Hepatocyte (in vitro differentiated cells): ENCODE results near the gene MTHFD1L. TPM values are rescaled to one million over a fixed set of nuclear protein-coding genes. Genes with fewer than 3 reads are reported as not detected.

Experiments
- DNase-seq: peaks from one replicate; pipeline ENCODE4 v3.0.0-alpha.2; 2016; ENCODE audit warnings: low spot score
- H2AFZ ChIP-seq: fragments of 200-600 bp; sonication (generic); 2 replicates; pipeline ENCODE4 v1.6.0; 2016; ENCODE audit warnings: antibody characterized with exemption, mild to moderate bottlenecking
- H3K27ac ChIP-seq: fragments of 200-600 bp; sonication (generic); 2 replicates; pipeline ENCODE4 v1.5.1; 2016; ENCODE audit warnings: mild to moderate bottlenecking
- H3K27me3 ChIP-seq: fragments of 200-600 bp; sonication (generic); 2 replicates; pipeline ENCODE4 v1.6.1; 2016
- H3K36me3 ChIP-seq: fragments of 200-600 bp; sonication (generic); replicated peaks from 2 replicates; pipeline ENCODE4 v1.5.1; 2016; ENCODE audit warnings: low read depth; ENCODE audit not compliant: insufficient read depth
- H3K4me1 ChIP-seq: fragments of 200-600 bp; sonication (generic); 2 replicates; pipeline ENCODE4 v1.5.1; 2016; ENCODE audit warnings: mild to moderate bottlenecking, moderate library complexity; ENCODE audit not compliant: insufficient read depth
- H3K4me2 ChIP-seq: fragments of 200-600 bp; sonication (generic); 2 replicates; pipeline ENCODE4 v1.6.0; 2016
- H3K4me3 ChIP-seq: fragments of 200-600 bp; sonication (generic); 2 replicates; pipeline ENCODE4 v1.5.1; 2016; ENCODE audit warnings: mild to moderate bottlenecking
- H3K79me2 ChIP-seq: fragments of 200-600 bp; sonication (generic); 2 replicates; pipeline ENCODE4 v1.6.0; 2017; ENCODE audit warnings: mild to moderate bottlenecking
- H3K9me2 ChIP-seq: fragments of 200-600 bp; sonication (generic); replicated peaks from 2 replicates; pipeline ENCODE4 v1.6.0; 2017; ENCODE audit warnings: mild to moderate bottlenecking; ENCODE audit not compliant: insufficient read depth
- H3K9me3 ChIP-seq: fragments of 200-600 bp; sonication (generic); 2 replicates; pipeline ENCODE4 v1.5.1; 2016; ENCODE audit warnings: low read depth, mild to moderate bottlenecking
- H4K20me1 ChIP-seq: fragments of 200-600 bp; sonication (generic); 2 replicates; pipeline ENCODE4 v1.6.0; 2016; ENCODE audit warnings: mild to moderate bottlenecking; ENCODE audit not compliant: insufficient read depth, poor library complexity, severe bottlenecking
- EZH2 ChIP-seq: fragments of 200-600 bp; sonication (generic); IDR thresholded peaks from 2 replicates; pipeline ENCODE4 v1.6.1; 2016; ENCODE audit warnings: antibody characterized with exemption, mild to moderate bottlenecking, borderline replicate concordance
- EZH2phosphoT487 ChIP-seq: fragments of 200-600 bp; sonication (generic); IDR thresholded peaks from one replicate; pipeline ENCODE4 v1.6.1; 2018; ENCODE audit warnings: antibody characterized with exemption, mild to moderate bottlenecking, low read depth, moderate library complexity; ENCODE audit not compliant: unreplicated experiment, severe bottlenecking
- WGBS: methylation state at CpG from one replicate; pipeline ENCODE4 v1.1.6; 2016; ENCODE audit warnings: low lambda C conversion rate; ENCODE audit errors: missing lambda C conversion rate; 5-methylcytosine and 5-hydroxymethylcytosine counted together
- polyA plus RNA-seq: library from polyadenylated mRNA; unstranded; fragments of >200 nt; fragmentation: Nextera tagmentation; extraction: Ambion mirVana; gene quantifications from 2 replicates; pipeline ENCODE4 v1.2.1, GENCODE V29; 2016
- total RNA-seq: library from RNA; depleted of rRNA; stranded (reverse); fragments of >200 nt; gene quantifications from 2 replicates; pipeline ENCODE4 v1.2.3, GENCODE V29; 2014
- TF ChIP-seq, protein P1 (sequence below): fragments of 200-600 bp; sonication (generic); IDR thresholded peaks from 2 replicates; pipeline ENCODE4 v1.5.1; 2016; ENCODE audit warnings: antibody characterized with exemption, mild to moderate bottlenecking; ENCODE audit not compliant: poor library complexity

MTHFD1L gene
- total and polyA plus RNA-seq, 2 experiments from 2014 or later = 28.4 to 30.8 TPM

DNA sequence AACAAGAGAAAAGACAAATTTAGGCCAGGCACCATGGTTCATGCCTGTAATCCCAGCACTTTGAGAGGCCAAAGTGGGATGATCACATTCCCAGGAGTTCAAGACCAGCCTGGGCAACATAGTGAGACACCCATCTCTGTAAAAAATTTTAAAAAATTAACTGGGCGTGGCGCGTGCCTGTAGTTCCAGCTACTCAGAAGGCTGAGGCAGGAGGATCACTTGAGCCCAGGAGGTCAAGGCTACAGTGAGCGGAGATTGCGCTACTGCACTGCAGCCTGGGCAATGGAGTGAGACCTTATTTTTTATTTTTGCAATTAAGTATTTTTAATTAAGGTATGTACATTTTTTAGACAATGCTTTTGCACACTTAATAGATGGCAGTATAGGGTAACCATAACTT is 3.3 kb downstream of the MTHFD1L start:
- Histone ChIP-seq H3K4me1 (peaks cover 12% of the 10 kb centered on the region), H3K9me2 (no peaks in the 10 kb centered on the region), H3K36me3 (no peaks in the 10 kb centered on the region), H3K27ac (no peak overlapping the region), H3K9me3 (no peaks in the 10 kb centered on the region), H3K4me3 (no peak overlapping the region), H2AFZ (no peak overlapping the region), H3K27me3 (no peaks in the 10 kb centered on the region), H4K20me1 (no peaks in the 10 kb centered on the region), H3K79me2 (peaks cover 67% of the 10 kb centered on the region), H3K4me2 (no peak overlapping the region)
- WGBS = 98% methylated on average over 5 of the region's 5 CpGs
- TF ChIP-seq, protein P1, sequence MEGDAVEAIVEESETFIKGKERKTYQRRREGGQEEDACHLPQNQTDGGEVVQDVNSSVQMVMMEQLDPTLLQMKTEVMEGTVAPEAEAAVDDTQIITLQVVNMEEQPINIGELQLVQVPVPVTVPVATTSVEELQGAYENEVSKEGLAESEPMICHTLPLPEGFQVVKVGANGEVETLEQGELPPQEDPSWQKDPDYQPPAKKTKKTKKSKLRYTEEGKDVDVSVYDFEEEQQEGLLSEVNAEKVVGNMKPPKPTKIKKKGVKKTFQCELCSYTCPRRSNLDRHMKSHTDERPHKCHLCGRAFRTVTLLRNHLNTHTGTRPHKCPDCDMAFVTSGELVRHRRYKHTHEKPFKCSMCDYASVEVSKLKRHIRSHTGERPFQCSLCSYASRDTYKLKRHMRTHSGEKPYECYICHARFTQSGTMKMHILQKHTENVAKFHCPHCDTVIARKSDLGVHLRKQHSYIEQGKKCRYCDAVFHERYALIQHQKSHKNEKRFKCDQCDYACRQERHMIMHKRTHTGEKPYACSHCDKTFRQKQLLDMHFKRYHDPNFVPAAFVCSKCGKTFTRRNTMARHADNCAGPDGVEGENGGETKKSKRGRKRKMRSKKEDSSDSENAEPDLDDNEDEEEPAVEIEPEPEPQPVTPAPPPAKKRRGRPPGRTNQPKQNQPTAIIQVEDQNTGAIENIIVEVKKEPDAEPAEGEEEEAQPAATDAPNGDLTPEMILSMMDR = no peak
- TF ChIP-seq EZH2phosphoT487 (no peak), EZH2 (no peak)
- no peak for DNase-seq

DNA sequence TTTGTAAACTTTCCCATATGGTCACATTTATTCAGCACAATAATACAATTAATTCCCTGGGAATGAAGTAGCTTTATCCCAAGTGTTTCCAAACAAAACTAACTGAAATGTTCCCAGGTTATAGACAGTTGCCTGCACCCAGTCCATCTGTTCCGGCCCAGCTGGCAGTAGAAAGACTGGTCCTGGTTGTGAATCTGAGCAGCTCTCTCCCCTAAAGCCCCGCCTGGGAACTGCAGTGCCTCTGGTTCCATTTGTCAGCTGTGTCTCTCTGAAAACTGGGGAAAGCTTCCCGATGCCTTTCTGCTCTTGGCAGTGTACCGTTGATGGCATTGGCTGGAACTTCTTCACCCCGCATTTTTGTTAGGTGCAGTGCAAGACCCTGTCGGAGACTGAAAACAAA is 8.7 kb downstream of the MTHFD1L start:
- H3K4me3 ChIP-seq = no peak overlapping the region
- no peak overlapping the region for H3K4me2 ChIP-seq
- WGBS = 71% methylated on average over 6 of the region's 6 CpGs
- DNase-seq = no peak
- no peaks in the 10 kb centered on the region for H4K20me1 ChIP-seq
- H3K27me3 ChIP-seq = no peaks in the 10 kb centered on the region
- TF ChIP-seq, protein P1 = no peak
- no peak for TF ChIP-seq EZH2
- H3K4me1 ChIP-seq = peaks cover 15% of the 10 kb centered on the region
- H3K36me3 ChIP-seq = no peaks in the 10 kb centered on the region
- no peaks in the 10 kb centered on the region for H3K9me3 ChIP-seq
- H3K9me2 ChIP-seq = no peaks in the 10 kb centered on the region
- peaks cover 65% of the 10 kb centered on the region for H3K79me2 ChIP-seq
- H2AFZ ChIP-seq = no peak overlapping the region
- no peak overlapping the region for H3K27ac ChIP-seq

DNA sequence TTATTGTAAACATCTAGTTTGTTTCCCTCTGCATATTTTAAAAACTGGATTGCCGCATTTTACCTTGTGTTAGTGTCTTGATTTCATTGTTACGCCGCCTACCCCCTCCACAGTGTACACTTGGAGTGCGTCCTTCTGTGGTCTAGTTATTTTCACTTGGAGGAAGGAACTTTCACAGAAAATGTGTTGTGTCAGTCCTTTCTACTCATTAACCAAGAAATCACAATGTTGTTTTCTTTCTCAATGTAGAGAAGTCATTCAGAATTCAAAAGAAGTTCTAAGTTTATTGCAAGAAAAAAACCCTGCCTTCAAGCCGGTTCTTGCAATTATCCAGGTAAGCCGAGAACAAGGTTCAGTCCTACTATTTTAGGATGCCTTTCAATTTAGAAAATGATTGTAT is 10.3 kb downstream of the MTHFD1L start:
- H3K27ac ChIP-seq = no peak overlapping the region
- no peaks in the 10 kb centered on the region for H4K20me1 ChIP-seq
- no peaks in the 10 kb centered on the region for H3K27me3 ChIP-seq
- no peaks in the 10 kb centered on the region for H3K36me3 ChIP-seq
- H3K9me2 ChIP-seq = no peaks in the 10 kb centered on the region
- DNase-seq = no peak
- TF ChIP-seq EZH2 (no peak), EZH2phosphoT487 (no peak)
- TF ChIP-seq, protein P1 = no peak
- H3K4me3 ChIP-seq = no peak overlapping the region
- H3K9me3 ChIP-seq = no peaks in the 10 kb centered on the region
- 77% methylated on average over 6 of the region's 6 CpGs for WGBS
- H2AFZ ChIP-seq = no peak overlapping the region
- peak overlapping the region; percentile 29 for H3K4me2 ChIP-seq
- peaks cover 15% of the 10 kb centered on the region for H3K4me1 ChIP-seq
- H3K79me2 ChIP-seq = peaks cover 54% of the 10 kb centered on the region

DNA sequence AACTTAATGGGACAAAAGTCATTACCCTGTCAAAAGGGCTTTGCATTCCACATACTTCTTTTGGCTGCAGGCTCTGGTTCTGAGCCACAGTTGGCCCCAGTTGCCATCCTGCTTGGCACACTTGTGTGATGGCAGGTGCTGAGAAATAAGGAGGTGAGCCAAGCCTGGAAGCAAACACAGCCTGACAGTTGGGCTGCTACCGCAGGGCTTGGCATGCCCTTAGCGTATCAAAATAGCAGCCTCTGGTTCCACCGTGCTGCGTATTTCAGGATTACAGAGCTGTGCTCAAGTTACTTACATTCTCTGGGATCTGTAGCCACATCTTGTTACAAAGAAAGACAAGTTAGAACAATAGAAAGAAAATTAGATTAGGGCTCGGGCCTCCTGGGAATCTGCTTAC is 11.1 kb downstream of the MTHFD1L start:
- H2AFZ ChIP-seq = no peak overlapping the region
- TF ChIP-seq, protein P1 = no peak
- no peak for TF ChIP-seq EZH2phosphoT487
- no peak for TF ChIP-seq EZH2
- H3K27ac ChIP-seq = no peak overlapping the region
- no peaks in the 10 kb centered on the region for H3K36me3 ChIP-seq
- H3K9me3 ChIP-seq = no peaks in the 10 kb centered on the region
- no peak for DNase-seq
- H3K79me2 ChIP-seq = peaks cover 51% of the 10 kb centered on the region
- peaks cover 17% of the 10 kb centered on the region for H3K4me1 ChIP-seq
- H4K20me1 ChIP-seq = no peaks in the 10 kb centered on the region
- H3K4me3 ChIP-seq = no peak overlapping the region
- H3K27me3 ChIP-seq = no peaks in the 10 kb centered on the region
- H3K4me2 ChIP-seq = no peak overlapping the region
- H3K9me2 ChIP-seq = no peaks in the 10 kb centered on the region
- WGBS = 61% methylated on average over 5 of the region's 5 CpGs
